GM12872 (cell line): ENCODE data around the gene DIPK2A.

Source experiments
- CTCF ChIP-seq: IDR thresholded peaks from 3 replicates; pipeline ENCODE4 v1.5.1; 2011; ENCODE audit warnings: low read depth, mild to moderate bottlenecking, low read length, moderate library complexity; ENCODE audit not compliant: insufficient read depth

The DIPK2A gene

DNA sequence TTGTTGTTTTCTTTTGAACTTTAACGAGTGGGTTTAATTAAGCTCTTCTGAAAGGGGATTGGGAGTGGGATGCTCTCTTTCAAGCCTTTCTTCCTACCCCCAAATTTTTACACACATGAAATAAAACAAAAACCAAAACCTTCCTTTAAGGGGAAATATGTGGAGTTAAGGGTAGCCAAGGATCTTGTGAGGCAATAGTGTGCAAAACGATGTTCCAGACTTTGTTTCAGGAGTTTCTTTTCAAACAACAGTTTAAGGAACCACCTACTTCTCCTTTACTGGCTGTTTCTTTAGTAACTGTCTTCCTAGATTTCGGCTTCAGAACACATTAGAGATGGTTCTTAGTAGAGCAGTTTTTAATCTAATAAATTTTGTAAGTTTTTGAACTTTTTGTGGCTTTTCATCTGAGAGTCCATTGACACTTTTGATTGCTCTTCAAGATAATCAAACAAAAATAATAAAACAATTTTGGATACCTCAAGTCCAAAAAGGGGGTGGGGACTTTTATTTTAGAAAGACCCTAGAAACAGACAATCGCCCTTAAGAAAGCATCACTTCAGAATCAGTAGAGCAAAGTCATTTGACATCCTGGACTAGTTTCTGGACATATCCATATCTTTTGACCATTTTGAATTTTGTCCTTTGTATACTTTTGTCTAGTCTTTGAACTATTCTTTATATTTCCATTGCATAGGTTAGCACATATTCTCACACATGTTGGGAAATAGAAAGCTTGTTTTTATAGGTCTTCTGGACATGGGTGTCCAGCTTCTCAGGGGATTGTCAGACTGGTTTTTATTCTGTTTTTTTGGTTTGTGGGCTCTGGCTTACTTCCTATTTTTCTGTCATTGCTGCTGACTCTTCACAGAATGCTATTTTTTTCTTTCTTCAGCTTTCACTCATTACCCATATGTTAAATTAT, 6.0 kb downstream of the DIPK2A start:
- TF ChIP-seq CTCF = no peak

GRCh38 chr3:143978263-143978631, 6.6 kb downstream of the DIPK2A start:
- no peak for TF ChIP-seq CTCF

DNA sequence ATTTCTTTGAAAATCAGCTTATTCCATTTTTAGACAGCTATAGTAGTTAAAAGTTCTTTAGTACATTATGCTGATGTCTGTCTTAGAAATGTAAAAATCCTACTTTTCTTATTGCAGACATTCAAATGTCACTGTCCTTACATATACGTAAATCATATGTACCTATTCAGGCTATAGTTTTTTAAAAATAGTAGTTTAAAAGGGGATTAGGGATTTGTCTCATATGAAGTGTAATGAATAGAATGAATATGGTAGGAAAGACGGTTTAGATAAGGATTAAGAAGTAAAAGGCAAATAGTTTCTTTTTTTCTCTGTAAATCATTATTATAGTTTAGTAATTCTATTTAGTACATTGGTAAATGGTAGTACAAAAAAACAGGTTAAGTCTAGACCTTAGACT, 7.4 kb downstream of the DIPK2A start:
- TF ChIP-seq CTCF = no peak

GRCh38 chr3:143979813-143980212, 8.2 kb downstream of the DIPK2A start:
- no peak for TF ChIP-seq CTCF

- TF ChIP-seq CTCF = no peak
These were observed 16.7 kb downstream of the DIPK2A start for GRCh38 chr3:143988306-143988705.

DNA sequence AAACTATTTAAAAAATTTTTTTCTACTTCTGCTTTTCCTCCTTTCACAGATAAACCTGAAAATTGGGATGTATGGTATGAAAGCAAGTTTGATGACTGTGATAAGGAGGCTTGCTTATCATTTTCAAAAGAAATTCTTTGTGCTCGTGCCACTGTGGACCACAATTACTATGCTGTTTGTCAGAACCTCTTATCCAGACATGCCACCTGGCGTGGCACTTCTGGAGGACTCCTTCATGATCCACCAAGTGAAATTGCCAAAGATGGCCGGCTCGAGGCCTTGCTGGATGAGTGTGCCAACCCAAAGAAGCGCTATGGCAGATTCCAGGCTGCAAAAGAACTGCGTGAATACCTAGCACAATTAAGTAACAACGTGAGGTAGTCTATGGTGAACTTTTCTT, 17.8 kb downstream of the DIPK2A start:
- TF ChIP-seq CTCF = no peak

DNA sequence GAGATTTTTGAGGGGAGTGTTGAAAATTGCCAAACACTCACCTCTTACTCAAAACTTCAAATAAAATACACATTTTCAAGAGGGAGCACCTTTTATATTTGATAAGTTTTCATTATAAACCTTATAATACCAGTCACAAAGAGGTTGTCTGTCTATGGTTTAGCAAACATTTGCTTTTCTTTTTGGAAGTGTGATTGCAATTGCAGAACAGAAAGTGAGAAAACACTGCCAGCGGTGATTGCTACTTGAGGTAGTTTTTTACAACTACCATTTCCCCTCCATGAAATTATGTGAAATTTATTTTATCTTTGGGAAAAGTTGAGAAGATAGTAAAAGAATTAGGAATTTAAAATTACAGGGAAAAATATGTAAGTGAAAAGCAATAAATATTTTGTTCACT, 20.1 kb downstream of the DIPK2A start:
- no peak for TF ChIP-seq CTCF
